Upper lobe of right lung (tissue), 1 donor: ENCODE data around the gene DNAH10. TPM values are rescaled to one million over a fixed set of nuclear protein-coding genes. Genes with fewer than 3 reads are reported as not detected.

Experiments
- ATAC-seq: fragments of 200-7000 bp; cut with Tn5 transposase; one replicate; pipeline ENCODE4 v1.9.1; 2020; ENCODE audit warnings: mild to moderate bottlenecking, moderate library complexity
- DNase-seq: peaks from one replicate; pipeline ENCODE4 v3.0.0-alpha.2; 2020
- H3K27ac ChIP-seq: fragments of 200-600 bp; one replicate; pipeline ENCODE4 v1.8.0; 2022
- H3K27me3 ChIP-seq: fragments of 200-600 bp; one replicate; pipeline ENCODE4 v1.8.0; 2022; ENCODE audit warnings: mild to moderate bottlenecking
- H3K36me3 ChIP-seq: fragments of 200-600 bp; one replicate; pipeline ENCODE4 v1.8.0; 2022
- H3K4me1 ChIP-seq: fragments of 200-600 bp; one replicate; pipeline ENCODE4 v1.8.0; 2022
- H3K4me3 ChIP-seq: fragments of 200-600 bp; one replicate; pipeline ENCODE4 v1.8.0; 2022; ENCODE audit warnings: mild to moderate bottlenecking
- H3K9me3 ChIP-seq: fragments of 200-600 bp; one replicate; pipeline ENCODE4 v1.8.0; 2022
- intact Hi-C: fragments of 100-400 bp; cut with DNase I; formaldehyde crosslinking; loops from one replicate; pipeline ENCODE4 v1.11.0; 2022
- total RNA-seq: library from RNA; stranded (reverse); fragmentation: NEBNext Ultra II Directional; extraction: Animal tissue kit (Norgen Biotek cat#: 25700); gene quantifications from one replicate; pipeline ENCODE4 v1.2.1, GENCODE V29; 2021
- TF ChIP-seq, protein P1 (sequence below): fragments of 200-600 bp; IDR thresholded peaks from one replicate; pipeline ENCODE4 v1.8.0; 2022; ENCODE audit warnings: antibody characterized with exemption
- donor health status: DM: no; HTN: yes; CAD: no; lungs with severe emphysema.

Gene DNAH10
- total RNA-seq, 1 donor from 2014 or later: 0.23 TPM

DNA sequence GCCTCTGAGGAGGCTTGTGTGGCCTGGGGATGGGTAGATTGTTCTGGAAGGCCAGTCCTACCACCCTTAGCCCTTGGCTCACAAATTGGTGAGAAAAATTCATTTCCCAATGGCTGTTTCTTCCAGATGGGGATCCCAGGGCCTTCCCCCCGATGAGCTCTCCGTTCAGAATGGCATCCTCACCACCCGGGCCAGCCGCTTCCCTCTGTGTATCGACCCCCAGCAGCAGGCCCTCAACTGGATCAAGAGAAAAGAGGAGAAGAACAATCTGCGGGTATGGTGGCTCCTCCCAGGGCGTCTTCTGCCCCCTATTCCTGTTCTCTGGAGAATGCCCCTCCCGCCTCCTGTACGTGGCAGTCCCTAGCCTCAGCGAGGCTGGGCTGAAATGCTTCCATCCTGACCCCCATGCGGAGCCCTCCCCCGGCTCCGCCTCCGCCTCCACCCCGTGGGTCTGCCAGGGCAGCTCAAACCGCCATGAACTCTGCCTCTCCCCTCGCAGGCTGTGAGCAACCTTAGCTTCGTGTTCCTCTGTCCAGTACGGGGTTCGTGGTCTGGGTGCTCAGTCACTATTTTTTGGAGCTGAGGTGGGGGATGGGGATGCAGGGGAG is 152.7 kb downstream of the DNAH10 start:
- H3K4me3 ChIP-seq: no peak overlapping the region
- no peaks in the 10 kb centered on the region for H3K36me3 ChIP-seq
- no peaks in the 10 kb centered on the region for H3K27me3 ChIP-seq
- no peak overlapping the region for H3K27ac ChIP-seq
- intact Hi-C loops: no loop called here
- TF ChIP-seq, protein P1, sequence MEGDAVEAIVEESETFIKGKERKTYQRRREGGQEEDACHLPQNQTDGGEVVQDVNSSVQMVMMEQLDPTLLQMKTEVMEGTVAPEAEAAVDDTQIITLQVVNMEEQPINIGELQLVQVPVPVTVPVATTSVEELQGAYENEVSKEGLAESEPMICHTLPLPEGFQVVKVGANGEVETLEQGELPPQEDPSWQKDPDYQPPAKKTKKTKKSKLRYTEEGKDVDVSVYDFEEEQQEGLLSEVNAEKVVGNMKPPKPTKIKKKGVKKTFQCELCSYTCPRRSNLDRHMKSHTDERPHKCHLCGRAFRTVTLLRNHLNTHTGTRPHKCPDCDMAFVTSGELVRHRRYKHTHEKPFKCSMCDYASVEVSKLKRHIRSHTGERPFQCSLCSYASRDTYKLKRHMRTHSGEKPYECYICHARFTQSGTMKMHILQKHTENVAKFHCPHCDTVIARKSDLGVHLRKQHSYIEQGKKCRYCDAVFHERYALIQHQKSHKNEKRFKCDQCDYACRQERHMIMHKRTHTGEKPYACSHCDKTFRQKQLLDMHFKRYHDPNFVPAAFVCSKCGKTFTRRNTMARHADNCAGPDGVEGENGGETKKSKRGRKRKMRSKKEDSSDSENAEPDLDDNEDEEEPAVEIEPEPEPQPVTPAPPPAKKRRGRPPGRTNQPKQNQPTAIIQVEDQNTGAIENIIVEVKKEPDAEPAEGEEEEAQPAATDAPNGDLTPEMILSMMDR: no peak
- no peaks in the 10 kb centered on the region for H3K9me3 ChIP-seq
- no peak for ATAC-seq
- H3K4me1 ChIP-seq: no peaks in the 10 kb centered on the region
- DNase-seq: no peak

- intact Hi-C loops: no loop called here
- DNase-seq (no peak), ATAC-seq (no peak)
- H3K9me3 ChIP-seq: no peaks in the 10 kb centered on the region
- no peaks in the 10 kb centered on the region for H3K27me3 ChIP-seq
- TF ChIP-seq, protein P1: no peak
- H3K4me3 ChIP-seq: no peak overlapping the region
- H3K27ac ChIP-seq: no peak overlapping the region
- no peaks in the 10 kb centered on the region for H3K4me1 ChIP-seq
- no peaks in the 10 kb centered on the region for H3K36me3 ChIP-seq
Observed at GRCh38 chr12:123916729-123917128, 154.6 kb downstream of the DNAH10 start.

GRCh38 chr12:123917337-123917850 is 155.3 kb downstream of the DNAH10 start:
- no peaks in the 10 kb centered on the region for H3K36me3 ChIP-seq
- no peaks in the 10 kb centered on the region for H3K27me3 ChIP-seq
- no peak overlapping the region for H3K4me3 ChIP-seq
- intact Hi-C loops: no loop called here
- no peak overlapping the region for H3K27ac ChIP-seq
- DNase-seq (no peak), ATAC-seq (no peak)
- no peaks in the 10 kb centered on the region for H3K9me3 ChIP-seq
- TF ChIP-seq, protein P1: no peak
- no peaks in the 10 kb centered on the region for H3K4me1 ChIP-seq

DNA sequence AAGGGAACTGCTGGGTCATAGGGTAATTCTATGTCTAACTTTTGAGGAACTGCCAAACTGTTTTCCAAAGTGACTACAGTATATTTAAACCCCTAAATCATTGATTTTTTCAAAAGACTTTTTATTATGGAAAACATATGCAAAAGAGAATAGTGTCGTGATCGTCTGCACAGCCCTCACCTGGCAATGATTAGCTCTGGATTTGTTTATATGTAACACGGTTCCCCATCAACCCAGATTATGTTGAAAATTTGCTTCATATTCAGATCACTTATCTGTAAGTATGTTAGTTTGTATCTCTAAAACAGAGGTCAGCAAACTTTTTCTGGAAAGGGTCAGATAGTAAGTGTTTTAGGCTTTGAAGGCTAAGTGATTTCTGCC is 157.9 kb downstream of the DNAH10 start:
- no peaks in the 10 kb centered on the region for H3K36me3 ChIP-seq
- intact Hi-C loops: no loop called here
- H3K27me3 ChIP-seq: no peaks in the 10 kb centered on the region
- TF ChIP-seq, protein P1: no peak
- H3K27ac ChIP-seq: no peak overlapping the region
- no peak for ATAC-seq
- no peaks in the 10 kb centered on the region for H3K9me3 ChIP-seq
- H3K4me1 ChIP-seq: no peaks in the 10 kb centered on the region
- no peak overlapping the region for H3K4me3 ChIP-seq
- DNase-seq: no peak

DNA sequence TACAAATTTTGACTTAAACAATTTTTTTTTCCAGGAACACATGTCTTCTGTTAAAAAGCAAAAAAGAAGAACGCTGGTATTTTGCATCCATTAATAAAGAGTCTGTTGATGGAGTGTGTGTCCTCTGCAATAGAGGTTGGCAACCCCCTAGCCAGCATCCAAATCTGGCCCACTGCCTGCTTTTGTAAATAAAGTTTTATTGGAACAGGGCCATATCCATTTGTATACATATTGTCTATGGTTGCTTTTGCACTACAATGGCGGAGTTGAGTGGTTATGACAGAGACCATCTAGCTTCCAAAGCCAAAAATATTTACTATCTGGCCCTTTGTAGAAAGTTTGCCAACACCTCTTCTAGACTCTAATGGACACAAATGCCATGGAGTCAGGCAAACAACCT is 160.9 kb downstream of the DNAH10 start:
- DNase-seq (no peak), ATAC-seq (no peak)
- intact Hi-C loops: no loop called here

More for the DNA sequence above, 160.9 kb downstream of the DNAH10 start:
- TF ChIP-seq, protein P1: no peak
- H3K27ac ChIP-seq: no peak overlapping the region
- no peaks in the 10 kb centered on the region for H3K4me1 ChIP-seq
- no peaks in the 10 kb centered on the region for H3K9me3 ChIP-seq
- H3K27me3 ChIP-seq: no peaks in the 10 kb centered on the region
- no peaks in the 10 kb centered on the region for H3K36me3 ChIP-seq
- H3K4me3 ChIP-seq: no peak overlapping the region
